Sigmoid colon (tissue), 7 donors: ENCODE data around the gene PIK3CB. TPM values are rescaled to one million over a fixed set of nuclear protein-coding genes. Genes with fewer than 3 reads are reported as not detected.
"Not testable (repeated sequence)": the region's sequence is repeated elsewhere in the genome, so short reads cannot be mapped to it uniquely, and the experiment has no call there.

ENCODE experiments used
- DNase-seq: peaks from one replicate; pipeline ENCODE4 v3.0.0-alpha.2; 2019
- H3K27ac ChIP-seq, 4 donors: fragments of 200-600 bp; sonication (generic); one replicate each; pipeline ENCODE4 v1.5.1; 2016 to 2019; ENCODE audit warnings: mild to moderate bottlenecking in 1 of 4
- H3K27me3 ChIP-seq, 3 donors: fragments of 200-600 bp; sonication (generic); one replicate each; pipeline ENCODE4 v1.5.1; 2019; ENCODE audit warnings: mild to moderate bottlenecking in 1 of 3
- H3K36me3 ChIP-seq, 4 donors: fragments of 200-600 bp; sonication (generic); one replicate each; pipeline ENCODE4 v1.5.1; 2016 to 2019
- H3K4me1 ChIP-seq, 4 donors: fragments of 200-600 bp; sonication (generic); one replicate each; pipeline ENCODE4 v1.5.1; 2017 to 2019
- H3K4me3 ChIP-seq, 4 donors: fragments of 200-600 bp; sonication (generic); one replicate each; pipeline ENCODE4 v1.5.1; 2017 to 2019; ENCODE audit warnings: mild to moderate bottlenecking in 2 of 4, moderate library complexity in 1 of 4
- H3K9me3 ChIP-seq, 4 donors: fragments of 200-600 bp in 3 of 4; sonication (generic) in 3 of 4; one replicate each; pipeline versions ENCODE4 v1.5.1 to v1.6.1; 2013 to 2019
- CTCF ChIP-seq, 4 experiments: fragments of 450-650 bp in 3 of 4; fragments of 200-600 bp in 1 of 4; IDR thresholded peaks; one replicate each; pipeline ENCODE4 v1.5.1; 2016 to 2019; ENCODE audit warnings: antibody characterized with exemption in 4 of 4, mild to moderate bottlenecking in 3 of 4, moderate library complexity in 2 of 4
- EP300 ChIP-seq, 4 donors: sonication (generic); formaldehyde crosslinking; IDR thresholded peaks; one replicate each; pipeline ENCODE4 v1.6.1; 2017; ENCODE audit warnings: antibody characterized with exemption in 4 of 4
- POLR2A ChIP-seq, 2 donors: fragments of 450-650 bp; IDR thresholded peaks; one replicate each; pipeline ENCODE4 v1.6.1; 2016; ENCODE audit warnings: antibody characterized with exemption in 2 of 2, mild to moderate bottlenecking in 2 of 2, moderate library complexity in 2 of 2
- POLR2AphosphoS5 ChIP-seq, 4 donors: sonication (generic); formaldehyde crosslinking; IDR thresholded peaks; one replicate each; pipeline ENCODE4 v1.6.1; 2017; ENCODE audit warnings: antibody characterized with exemption in 4 of 4
- WGBS, 2 donors: extraction: QIAGEN DNeasy Blood & Tissue Kit; methylation state at CpG; one replicate each; pipeline ENCODE4 v1.1.7; 2013; 5-methylcytosine and 5-hydroxymethylcytosine counted together
- intact Hi-C: fragments of 100-400 bp; cut with DNase I; formaldehyde crosslinking; loops from one replicate; pipeline ENCODE4 v1.15.1; 2023
- polyA plus RNA-seq, 3 donors: library from polyadenylated mRNA; stranded (reverse); fragments of 200-250 nt; gene quantifications; one replicate each; pipeline ENCODE4 v1.2.3, GENCODE V29; 2013
- total RNA-seq, 4 donors: library from RNA; depleted of rRNA; stranded (reverse); fragments of >200 nt; gene quantifications; one replicate each; pipeline ENCODE4 v1.1.0, GENCODE V29; 2016
- donor health status: healthy with polysubstance abuse.
- donor health status: Bipolar disorder and iron deficiency.
- donor health status: healthy.

PIK3CB gene
- total and polyA plus RNA-seq, 7 donors: 17.4 to 29.5 (median 22.0) TPM

GRCh38 chr3:138829886-138830510 is 4.7 kb downstream of the PIK3CB start:
- Histone ChIP-seq H3K27ac (no peak overlapping the region), H3K27me3 (no peaks in the 10 kb centered on the region), H3K36me3 (peaks cover 0 to 3% (median 0%) of the 10 kb centered on the region in 4 donors), H3K4me1 (peaks cover 0 to 11% (median 10%) of the 10 kb centered on the region in 4 donors), H3K4me3 (no peak overlapping the region), H3K9me3 (no peaks in the 10 kb centered on the region)
- intact Hi-C loops: loop anchor here (5.0 to 10.0 kb wide), 4 partner anchors 53 to 645 kb away; partner anchors contain the start of genes ARMC8 and CEP70
- no peak for TF ChIP-seq POLR2AphosphoS5 (IDR thresholded peaks at IDR 0.05)
- DNase-seq: no peak
- 93 to 95% methylated on average over 15 of the region's 15 CpGs for WGBS, 2 donors

- WGBS, 2 donors: 91 to 93% methylated on average over 3 of the region's 3 CpGs
These were observed 5.6 kb downstream of the PIK3CB start for GRCh38 chr3:138829097-138829496.

GRCh38 chr3:138827222-138827621 is 7.5 kb downstream of the PIK3CB start:
- no peak for TF ChIP-seq CTCF (IDR thresholded peaks at IDR 0.05)
- no peak for TF ChIP-seq POLR2A (IDR thresholded peaks at IDR 0.05)
- TF ChIP-seq EP300 (IDR thresholded peaks at IDR 0.05): no peak
- no peak for TF ChIP-seq POLR2AphosphoS5 (IDR thresholded peaks at IDR 0.05)
- Histone ChIP-seq H3K27ac (no peak overlapping the region), H3K27me3 (no peaks in the 10 kb centered on the region), H3K36me3 (peaks cover 0 to 3% (median 0%) of the 10 kb centered on the region in 4 donors), H3K4me3 (no peak overlapping the region), H3K9me3 (no peaks in the 10 kb centered on the region), H3K4me1 (peaks cover 0 to 6% (median 2%) of the 10 kb centered on the region in 4 donors)
- intact Hi-C loops: no loop called here
- WGBS, 2 donors: 93% methylated on average over 7 of the region's 7 CpGs
- no peak for DNase-seq

More at GRCh38 chr3:138829097-138829496, 5.6 kb downstream of the PIK3CB start:
- no peak for DNase-seq
- peaks cover 0 to 3% (median 0%) of the 10 kb centered on the region in 4 donors for H3K36me3 ChIP-seq
- TF ChIP-seq POLR2AphosphoS5 (IDR thresholded peaks at IDR 0.05) (no peak), EP300 (IDR thresholded peaks at IDR 0.05) (no peak), CTCF (IDR thresholded peaks at IDR 0.05) (no peak), POLR2A (IDR thresholded peaks at IDR 0.05) (no peak)
- H3K4me3 ChIP-seq: no peak overlapping the region
- no peaks in the 10 kb centered on the region for H3K9me3 ChIP-seq
- no peak overlapping the region for H3K27ac ChIP-seq
- H3K4me1 ChIP-seq: peaks cover 0 to 12% (median 10%) of the 10 kb centered on the region in 4 donors
- intact Hi-C loops: no loop called here
- no peaks in the 10 kb centered on the region for H3K27me3 ChIP-seq

- no peaks in the 10 kb centered on the region for H3K27me3 ChIP-seq
- no peak for DNase-seq
- no peak overlapping the region for H3K27ac ChIP-seq
- H3K4me1 ChIP-seq: peaks cover 0 to 6% (median 2%) of the 10 kb centered on the region in 4 donors
- intact Hi-C loops: no loop called here
- H3K9me3 ChIP-seq: no peaks in the 10 kb centered on the region
- H3K4me3 ChIP-seq: no peak overlapping the region
- 90 to 91% methylated on average over 2 of the region's 2 CpGs for WGBS, 2 donors
- peaks cover 0 to 3% (median 0%) of the 10 kb centered on the region in 4 donors for H3K36me3 ChIP-seq
- no peak for TF ChIP-seq CTCF (IDR thresholded peaks at IDR 0.05)
- TF ChIP-seq POLR2AphosphoS5 (IDR thresholded peaks at IDR 0.05): no peak
- TF ChIP-seq POLR2A (IDR thresholded peaks at IDR 0.05): no peak
- no peak for TF ChIP-seq EP300 (IDR thresholded peaks at IDR 0.05)
These were observed 9.4 kb downstream of the PIK3CB start for GRCh38 chr3:138825336-138825735.

- Histone ChIP-seq H3K27me3 (no peaks in the 10 kb centered on the region), H3K4me3 (no peak overlapping the region), H3K4me1 (peaks cover 0 to 6% (median 2%) of the 10 kb centered on the region in 4 donors), H3K9me3 (no peaks in the 10 kb centered on the region), H3K27ac (no peak overlapping the region), H3K36me3 (peaks cover 0 to 3% (median 0%) of the 10 kb centered on the region in 4 donors)
- intact Hi-C loops: no loop called here
- TF ChIP-seq POLR2AphosphoS5 (IDR thresholded peaks at IDR 0.05) (no peak), EP300 (IDR thresholded peaks at IDR 0.05) (no peak), CTCF (IDR thresholded peaks at IDR 0.05) (no peak), POLR2A (IDR thresholded peaks at IDR 0.05) (no peak)
- 88 to 90% methylated on average over 1 of the region's 1 CpG for WGBS, 2 donors
- DNase-seq: no peak
These were observed 10.6 kb downstream of the PIK3CB start for GRCh38 chr3:138824114-138824506.

GRCh38 chr3:138820379-138820778 is 14.3 kb downstream of the PIK3CB start:
- intact Hi-C loops, H3K9me3 ChIP-seq, H3K4me1 ChIP-seq, H3K36me3 ChIP-seq, H3K4me3 ChIP-seq, H3K27me3 ChIP-seq, H3K27ac ChIP-seq, DNase-seq: not testable (repeated sequence)
- WGBS, 2 donors: 96 to 97% methylated on average over 4 of the region's 4 CpGs
